GM06990 (cell line): ENCODE measurements around the gene NAA60.

ENCODE experiments used
- DNase-seq: peaks from one replicate; pipeline ENCODE4 v3.0.0-alpha.2; 2011; ENCODE audit not compliant: insufficient read length; ENCODE audit errors: extremely low read depth
- H3K27me3 ChIP-seq: replicated peaks from 2 replicates; pipeline ENCODE4 v1.6.0; 2011; ENCODE audit warnings: low read length; ENCODE audit not compliant: control insufficient read depth, insufficient read depth
- H3K36me3 ChIP-seq: 2 replicates; pipeline ENCODE4 v1.5.1; 2011; ENCODE audit warnings: low read length; ENCODE audit not compliant: control insufficient read depth, insufficient read depth
- H3K4me3 ChIP-seq: replicated peaks from 2 replicates; pipeline ENCODE4 v1.5.1; 2011; ENCODE audit warnings: low read depth, mild to moderate bottlenecking, control low read depth, low read length
- CTCF ChIP-seq: IDR thresholded peaks from 2 replicates; pipeline ENCODE4 v1.5.1; 2011; ENCODE audit warnings: low read length, control low read depth, mild to moderate bottlenecking, inconsistent platforms; ENCODE audit not compliant: insufficient read depth, poor library complexity, severe bottlenecking

The NAA60 gene

GRCh38 chr16:3444032-3444388 lies 530 bp downstream of the NAA60 start:
- no peaks in the 10 kb centered on the region for H3K27me3 ChIP-seq
- no peak for DNase-seq
- H3K4me3 ChIP-seq, result peak overlapping the region; percentile 77
- no peaks in the 10 kb centered on the region for H3K36me3 ChIP-seq
- TF ChIP-seq CTCF, result no peak

GRCh38 chr16:3454093-3454492 lies 10.6 kb downstream of the NAA60 start:
- DNase-seq, result no peak
- no peak for TF ChIP-seq CTCF
- Histone ChIP-seq H3K4me3 (no peak overlapping the region), H3K27me3 (no peaks in the 10 kb centered on the region), H3K36me3 (no peaks in the 10 kb centered on the region; the same call in 1 of the 2 replicates)

- no peak for TF ChIP-seq CTCF
- H3K4me3 ChIP-seq, result no peak overlapping the region
- DNase-seq, result no peak
- H3K27me3 ChIP-seq, result no peaks in the 10 kb centered on the region
- H3K36me3 ChIP-seq, result no peaks in the 10 kb centered on the region
Measured at GRCh38 chr16:3454631-3455147, 11.2 kb downstream of the NAA60 start.

- peak; percentile 45 for TF ChIP-seq CTCF
- H3K4me3 ChIP-seq, result peak overlapping the region; percentile 95
- no peaks in the 10 kb centered on the region for H3K27me3 ChIP-seq
- DNase-seq, result peak; percentile 96
- no peaks in the 10 kb centered on the region for H3K36me3 ChIP-seq
Measured at GRCh38 chr16:3457434-3458252, 14.2 kb downstream of the NAA60 start.

- Histone ChIP-seq H3K4me3 (peak overlapping the region; percentile 95), H3K27me3 (no peaks in the 10 kb centered on the region), H3K36me3 (no peaks in the 10 kb centered on the region)
- TF ChIP-seq CTCF, result no peak
- DNase-seq, result peak; percentile 48
Measured at GRCh38 chr16:3458278-3458851, 14.9 kb downstream of the NAA60 start.
